NOMO-1 treated with DMSO at 0.1 percent for 48 hours (cell line): ENCODE measurements around the gene WNT5B.
A peak's percentile ranks its signal among the peaks of the same experiment; 100 is the strongest.
"Not testable (repeated sequence)": the region's sequence is repeated elsewhere in the genome, so short reads cannot be mapped to it uniquely, and the experiment has no call there.

Experiments
- DNase-seq: peaks from one replicate; lab custom pipeline; 2025; ENCODE audit not compliant: unreplicated experiment; lab: John Stamatoyannopoulos, UW

WNT5B gene

GRCh38 chr12:1688086-1688710 lies 59.2 kb downstream of the WNT5B start:
- no peak for DNase-seq

- DNase-seq, result peak; percentile 93
These were observed 61.6 kb downstream of the WNT5B start, which contains the start of gene ADIPOR2 for GRCh38 chr12:1690578-1691122. TSS of gene ADIPOR2 (plus strand) at chr12:1691070. CDS start at chr12:1754344, 63,274 bp downstream.

GRCh38 chr12:1691123-1692007 lies 62.3 kb downstream of the WNT5B start:
- no peak for DNase-seq

- DNase-seq, result peak; percentile 23
These were observed 63.2 kb downstream of the WNT5B start for GRCh38 chr12:1692226-1692625.

GRCh38 chr12:1692895-1693610 lies 64.0 kb downstream of the WNT5B start:
- DNase-seq, result peak; percentile 90

GRCh38 chr12:1695097-1695496 lies 66.1 kb downstream of the WNT5B start:
- not testable (repeated sequence) for DNase-seq

GRCh38 chr12:1695886-1696670 lies 67.0 kb downstream of the WNT5B start:
- no peak for DNase-seq

- no peak for DNase-seq
These were observed 67.8 kb downstream of the WNT5B start for GRCh38 chr12:1696800-1697199.
